Type B pancreatic cell (in vitro differentiated cells): ENCODE measurements around the gene NR2C1. TPM values are rescaled to one million over a fixed set of nuclear protein-coding genes. Genes with fewer than 3 reads are reported as not detected.

Experiments used
- DNase-seq: peaks from one replicate; pipeline ENCODE4 v3.0.0; 2021; ENCODE audit warnings: mixed read lengths; ENCODE audit not compliant: unreplicated experiment; ENCODE audit errors: extremely low spot score
- H3K27ac Mint-ChIP-seq: 2 replicates; pipeline ENCODE4 v1.8.0; 2021; ENCODE audit warnings: mild to moderate bottlenecking, mixed read lengths
- H3K27me3 Mint-ChIP-seq: 2 replicates; pipeline ENCODE4 v1.8.0; 2021; ENCODE audit warnings: mixed read lengths
- H3K36me3 Mint-ChIP-seq: 2 replicates; pipeline ENCODE4 v1.8.0; 2021; ENCODE audit warnings: mixed read lengths
- H3K4me1 Mint-ChIP-seq: one replicate; pipeline ENCODE4 v1.8.0; 2021; ENCODE audit warnings: mixed read lengths; ENCODE audit not compliant: unreplicated experiment
- H3K4me3 Mint-ChIP-seq: 2 replicates; pipeline ENCODE4 v1.8.0; 2021; ENCODE audit warnings: mild to moderate bottlenecking, mixed read lengths
- H3K9me3 Mint-ChIP-seq: 2 replicates; pipeline ENCODE4 v1.8.0; 2021; ENCODE audit warnings: mixed read lengths
- total RNA-seq: library from RNA; stranded (reverse); gene quantifications from 2 replicates; pipeline ENCODE4 v1.2.1, GENCODE V29; 2021; ENCODE audit warnings: low replicate concordance
- TF ChIP-seq, protein P1 (sequence below): fragments of 200-600 bp; sonication (generic); conservative IDR thresholded peaks from 2 replicates; pipeline ENCODE4 v1.5.0; 2021; ENCODE audit warnings: antibody characterized with exemption, mild to moderate bottlenecking

The NR2C1 gene
- total RNA-seq, 1 donor from 2014 or later, result 51.5 TPM

DNA sequence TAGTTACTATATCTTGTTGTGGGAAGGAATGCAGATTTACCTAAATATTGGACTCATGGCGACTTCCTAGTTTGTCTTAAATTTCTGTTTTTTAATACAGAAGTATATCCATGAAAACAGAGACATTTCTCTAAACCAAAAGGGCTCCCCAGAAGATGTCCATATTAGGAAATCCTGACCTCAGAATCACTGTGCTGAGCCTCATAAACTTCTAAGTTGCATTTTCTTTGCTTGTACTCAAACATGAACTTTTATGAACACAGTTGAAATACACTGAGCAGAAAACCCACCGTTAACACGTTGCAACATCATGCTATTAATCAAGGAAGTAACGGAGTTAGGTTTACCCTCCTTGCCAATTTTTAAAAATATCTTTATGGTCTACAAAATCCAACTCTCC lies 42.9 kb upstream of the NR2C1 start:
- TF ChIP-seq, protein P1, sequence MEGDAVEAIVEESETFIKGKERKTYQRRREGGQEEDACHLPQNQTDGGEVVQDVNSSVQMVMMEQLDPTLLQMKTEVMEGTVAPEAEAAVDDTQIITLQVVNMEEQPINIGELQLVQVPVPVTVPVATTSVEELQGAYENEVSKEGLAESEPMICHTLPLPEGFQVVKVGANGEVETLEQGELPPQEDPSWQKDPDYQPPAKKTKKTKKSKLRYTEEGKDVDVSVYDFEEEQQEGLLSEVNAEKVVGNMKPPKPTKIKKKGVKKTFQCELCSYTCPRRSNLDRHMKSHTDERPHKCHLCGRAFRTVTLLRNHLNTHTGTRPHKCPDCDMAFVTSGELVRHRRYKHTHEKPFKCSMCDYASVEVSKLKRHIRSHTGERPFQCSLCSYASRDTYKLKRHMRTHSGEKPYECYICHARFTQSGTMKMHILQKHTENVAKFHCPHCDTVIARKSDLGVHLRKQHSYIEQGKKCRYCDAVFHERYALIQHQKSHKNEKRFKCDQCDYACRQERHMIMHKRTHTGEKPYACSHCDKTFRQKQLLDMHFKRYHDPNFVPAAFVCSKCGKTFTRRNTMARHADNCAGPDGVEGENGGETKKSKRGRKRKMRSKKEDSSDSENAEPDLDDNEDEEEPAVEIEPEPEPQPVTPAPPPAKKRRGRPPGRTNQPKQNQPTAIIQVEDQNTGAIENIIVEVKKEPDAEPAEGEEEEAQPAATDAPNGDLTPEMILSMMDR, result no peak
- Mint-ChIP-seq H3K4me1 (peaks cover 8% of the 10 kb centered on the region), H3K9me3 (no peaks in the 10 kb centered on the region), H3K4me3 (no peak overlapping the region), H3K36me3 (peaks cover 5% of the 10 kb centered on the region), H3K27me3 (no peaks in the 10 kb centered on the region), H3K27ac (peak overlapping the region; percentile 39)
- no peak for DNase-seq

DNA sequence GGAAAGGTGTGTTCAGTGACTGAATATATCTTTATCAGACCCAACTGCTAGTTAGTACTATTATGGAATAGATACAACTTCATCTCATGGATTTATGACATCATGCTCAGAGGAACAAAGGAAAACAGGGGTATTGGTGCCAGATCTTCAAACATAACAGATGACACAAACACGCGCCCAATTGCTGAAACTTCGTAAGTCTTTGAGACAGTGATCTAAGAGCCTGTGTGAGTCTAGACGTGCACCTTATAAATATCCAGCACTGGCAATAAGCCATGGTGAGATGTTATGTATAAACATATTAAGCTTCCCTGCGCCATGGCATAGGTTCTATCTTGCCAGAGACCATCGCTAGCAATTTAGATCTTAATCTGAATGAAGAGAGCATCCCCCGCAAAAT lies 42.2 kb upstream of the NR2C1 start:
- peaks cover 9% of the 10 kb centered on the region for H3K36me3 Mint-ChIP-seq

DNA sequence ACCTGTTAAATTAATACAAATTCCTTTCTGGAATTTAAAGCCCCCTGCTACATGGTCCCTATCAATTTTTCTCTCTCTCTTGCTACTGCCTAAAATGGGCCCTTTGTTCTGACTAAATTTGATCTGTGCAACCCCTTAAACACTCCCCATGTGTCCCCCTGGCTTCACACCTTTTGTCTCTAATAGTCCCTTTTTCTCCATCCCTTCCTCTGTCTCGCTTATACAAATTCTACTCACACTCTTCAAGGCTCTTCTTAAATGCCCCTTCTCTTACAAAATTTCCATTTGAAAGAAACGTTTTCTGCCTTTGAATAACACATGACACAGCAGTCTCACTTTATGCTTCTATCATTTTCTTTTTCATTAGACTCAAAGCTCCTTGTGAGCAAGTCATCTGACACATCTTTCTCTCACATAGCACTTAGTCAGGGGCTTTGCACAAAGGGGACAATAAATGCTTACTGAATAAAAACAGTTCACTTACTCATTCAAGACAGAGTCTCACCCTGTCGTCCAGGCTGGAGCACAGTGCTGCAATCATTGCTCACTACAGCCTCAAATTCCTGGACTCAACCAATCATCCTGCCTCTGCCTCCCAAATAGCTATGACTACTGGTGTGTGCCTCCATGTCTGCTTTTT lies 41.5 kb upstream of the NR2C1 start:
- H3K27ac Mint-ChIP-seq, result no peak overlapping the region
- TF ChIP-seq, protein P1, result no peak
- peaks cover 8% of the 10 kb centered on the region for H3K4me1 Mint-ChIP-seq
- no peak for DNase-seq
- peaks cover 9% of the 10 kb centered on the region for H3K36me3 Mint-ChIP-seq
- H3K4me3 Mint-ChIP-seq, result no peak overlapping the region
- H3K9me3 Mint-ChIP-seq, result no peaks in the 10 kb centered on the region
- no peaks in the 10 kb centered on the region for H3K27me3 Mint-ChIP-seq

More for the DNA sequence above, 42.2 kb upstream of the NR2C1 start:
- no peak overlapping the region for H3K4me3 Mint-ChIP-seq
- peaks cover 8% of the 10 kb centered on the region for H3K4me1 Mint-ChIP-seq
- DNase-seq, result no peak
- H3K27ac Mint-ChIP-seq, result no peak overlapping the region
- TF ChIP-seq, protein P1, result no peak
- no peaks in the 10 kb centered on the region for H3K27me3 Mint-ChIP-seq
- H3K9me3 Mint-ChIP-seq, result no peaks in the 10 kb centered on the region

DNA sequence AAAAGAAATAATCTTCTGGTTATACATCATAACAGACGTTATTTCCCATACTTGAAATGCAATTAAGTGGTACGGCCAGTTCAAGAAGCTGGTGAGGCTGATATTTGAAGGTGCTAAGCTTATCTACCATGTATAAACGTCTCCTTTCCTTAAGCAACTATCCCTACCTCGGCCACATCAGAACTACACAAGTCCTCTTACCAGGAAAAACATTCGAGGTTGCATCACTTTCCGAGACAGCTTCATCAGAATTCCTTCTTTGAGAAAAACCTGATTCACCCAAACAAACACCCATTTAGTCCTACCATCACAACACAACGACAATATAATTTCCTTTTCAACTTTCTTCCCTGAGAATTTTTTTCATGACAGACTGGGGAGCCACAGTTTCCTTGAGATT lies 33.9 kb upstream of the NR2C1 start:
- Mint-ChIP-seq H3K4me3 (no peak overlapping the region), H3K36me3 (peaks cover 34% of the 10 kb centered on the region), H3K4me1 (peaks cover 9% of the 10 kb centered on the region), H3K27me3 (no peaks in the 10 kb centered on the region), H3K9me3 (no peaks in the 10 kb centered on the region), H3K27ac (no peak overlapping the region)
- no peak for DNase-seq
- TF ChIP-seq, protein P1, result no peak

DNA sequence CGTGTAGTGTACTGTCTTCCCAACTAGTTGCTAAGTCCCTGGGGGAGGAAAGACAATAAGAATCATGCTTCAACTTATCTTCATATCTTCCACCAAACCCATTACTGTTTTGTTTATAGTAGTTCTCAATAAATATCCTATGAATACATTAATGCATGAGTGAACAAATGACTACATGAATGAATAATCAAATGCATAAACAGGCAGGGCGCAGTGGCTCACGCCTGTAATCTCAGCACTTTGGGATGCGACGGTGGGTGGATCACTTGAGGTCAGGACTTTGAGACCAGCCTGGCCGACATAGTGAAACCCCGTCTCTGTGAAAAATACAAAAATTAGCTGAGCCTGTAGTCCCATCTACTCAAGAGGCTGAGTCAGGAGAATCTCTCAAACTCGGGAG lies 32.1 kb upstream of the NR2C1 start:
- H3K36me3 Mint-ChIP-seq, result peaks cover 33% of the 10 kb centered on the region

More for the DNA sequence above, 32.1 kb upstream of the NR2C1 start:
- no peaks in the 10 kb centered on the region for H3K9me3 Mint-ChIP-seq
- no peak overlapping the region for H3K4me3 Mint-ChIP-seq
- H3K27ac Mint-ChIP-seq, result no peak overlapping the region
- no peaks in the 10 kb centered on the region for H3K27me3 Mint-ChIP-seq
- DNase-seq, result no peak
- TF ChIP-seq, protein P1, result no peak
- H3K4me1 Mint-ChIP-seq, result peaks cover 9% of the 10 kb centered on the region
